ENCODE data around the gene NAPB.
A peak's percentile ranks its signal among the peaks of the same experiment; 100 is the strongest.
"Not testable (repeated sequence)": the region's sequence is repeated elsewhere in the genome, so short reads cannot be mapped to it uniquely, and the experiment has no call there.

The NAPB gene

DNA sequence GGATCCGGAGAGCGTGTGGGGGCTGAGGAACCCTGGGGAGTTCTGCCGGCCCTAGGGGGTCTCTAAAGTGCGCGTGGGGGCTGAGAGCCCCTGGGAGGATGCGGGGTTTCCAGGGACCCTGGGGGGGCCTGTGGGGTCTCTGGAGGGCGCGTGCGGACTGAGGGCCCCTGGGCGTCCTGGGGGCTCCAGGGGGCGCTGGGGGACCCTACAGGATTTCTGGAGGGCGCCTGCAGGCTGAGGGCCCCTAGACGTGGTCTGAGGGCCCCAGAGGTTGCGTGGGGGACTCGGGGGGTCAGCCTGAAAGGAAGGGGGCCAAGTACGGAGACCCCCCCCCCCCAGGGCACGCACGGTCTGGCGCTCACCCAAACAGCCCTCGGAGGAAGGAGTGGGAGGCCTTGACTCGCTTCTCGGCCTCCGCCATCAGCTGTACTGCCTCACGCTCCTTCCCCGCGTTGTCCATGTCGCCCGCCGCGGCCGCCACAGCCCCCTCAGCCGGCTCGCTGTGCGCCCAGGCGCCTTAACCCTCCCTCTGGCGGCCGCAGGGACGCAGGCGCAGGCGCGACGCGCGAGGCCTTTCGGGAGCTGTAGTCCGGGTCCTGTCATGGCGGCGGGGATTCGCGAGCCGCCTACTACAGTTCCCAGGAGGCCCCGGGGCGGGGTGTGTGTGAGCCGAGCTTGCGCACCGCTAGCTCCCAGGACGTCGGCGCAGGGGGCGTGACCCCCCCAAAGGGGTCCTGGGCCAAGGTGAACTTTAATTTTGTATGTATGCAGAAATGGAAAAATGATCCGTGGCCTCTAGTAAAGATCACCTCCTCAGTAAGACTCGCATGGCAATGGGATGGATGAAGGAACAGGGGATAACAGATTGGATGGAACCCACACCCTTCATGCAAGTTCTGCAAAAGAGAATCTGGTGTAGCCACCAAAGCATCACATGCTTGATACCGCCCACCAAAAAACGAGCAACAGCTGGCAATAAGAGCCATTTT, at the start of gene NAPB:
Gene NAPB, minus strand, starts transcription at position 546 of the 989 bp plus-strand sequence. Its CDS starts 86 bp downstream, at position 460.
- DNase-seq (ENCODE audit: low read depth) = peak; percentile 89

DNA sequence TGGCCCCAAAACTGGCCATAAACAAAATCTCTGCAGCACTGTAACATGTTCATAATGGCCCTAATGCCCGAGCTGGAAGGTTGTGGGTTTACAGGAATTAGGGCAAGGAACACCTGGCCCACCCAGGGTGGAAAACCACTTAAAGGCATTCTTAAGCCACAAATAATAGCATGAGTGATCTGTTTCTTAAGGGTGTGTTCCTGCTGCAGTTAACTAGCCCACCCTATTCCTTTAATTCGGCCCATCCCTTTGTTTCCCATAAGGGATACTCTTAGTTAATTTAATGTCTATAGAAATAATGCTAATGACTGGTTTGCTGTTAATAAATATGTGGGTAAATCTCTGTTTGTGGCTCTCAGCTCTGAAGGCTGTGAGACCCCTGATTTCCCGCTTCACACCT, 45.7 kb upstream of the NAPB start:
- not testable (repeated sequence) for DNase-seq (ENCODE audit: low read depth)

DNA sequence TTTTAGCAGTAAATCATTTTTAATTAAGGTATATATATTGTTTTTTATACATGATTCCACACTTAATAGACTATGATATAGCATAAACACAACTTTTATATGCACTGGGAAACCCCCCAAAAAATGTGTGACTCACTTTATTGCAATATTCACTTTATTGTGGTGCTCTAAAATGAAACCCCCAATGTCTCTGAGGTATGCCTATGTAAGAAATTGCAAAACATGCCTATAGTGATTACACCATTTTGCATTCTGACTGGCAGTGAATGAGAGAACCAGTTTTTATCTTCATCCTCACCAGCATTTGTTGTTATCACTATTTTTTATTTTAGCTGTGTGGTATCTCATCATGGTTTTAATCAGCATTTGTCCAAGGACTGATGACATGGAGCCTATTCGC, 39.9 kb upstream of the NAPB start:
- no peak for DNase-seq (ENCODE audit: low read depth)

- DNase-seq (ENCODE audit: low read depth) = no peak
Measured at GRCh38 chr20:23459461-23460150, 38.3 kb upstream of the NAPB start.

- DNase-seq (ENCODE audit: low read depth) = no peak
Measured at GRCh38 chr20:23456873-23457272, 35.6 kb upstream of the NAPB start.

DNA sequence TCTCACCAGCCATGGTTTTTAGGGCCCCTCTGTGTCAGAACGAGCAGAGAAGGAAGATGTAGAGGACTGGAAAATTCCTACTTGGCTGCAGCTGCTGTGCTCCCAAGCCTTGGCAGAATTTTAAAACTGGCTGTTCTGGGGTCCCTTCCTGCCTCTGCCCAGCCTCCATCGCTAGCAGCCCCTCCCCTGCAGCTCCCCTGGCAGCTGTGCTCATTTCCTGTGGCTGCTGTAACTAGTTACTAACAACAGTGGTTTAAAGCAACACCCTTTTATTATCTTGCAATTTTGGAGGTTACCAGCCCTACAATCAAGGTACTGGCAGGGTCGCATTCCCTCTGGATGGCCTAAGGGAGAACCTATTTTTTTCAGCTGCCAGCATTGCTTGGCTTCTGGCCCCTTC, 35.1 kb upstream of the NAPB start:
- no peak for DNase-seq (ENCODE audit: low read depth)

DNA sequence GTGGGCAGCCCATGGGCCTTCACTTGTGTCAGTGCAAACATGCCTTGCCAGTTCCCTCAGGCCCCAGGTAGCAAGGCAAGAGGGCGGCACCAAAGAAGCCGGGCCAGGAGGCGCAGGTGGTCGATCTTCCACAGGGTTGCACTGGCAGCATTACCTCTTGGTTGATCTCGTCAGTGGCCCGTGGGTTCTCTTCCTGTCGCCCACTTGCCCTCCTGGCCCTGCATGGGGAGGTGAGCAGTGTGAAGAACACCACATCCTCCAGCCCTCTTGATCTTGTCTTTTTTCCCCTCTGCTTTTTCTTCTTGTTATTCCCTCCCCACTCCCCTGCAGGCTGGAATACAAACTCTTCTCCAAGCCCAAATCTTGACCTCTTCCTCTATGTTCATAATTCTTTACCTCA, 34.4 kb upstream of the NAPB start:
- no peak for DNase-seq (ENCODE audit: low read depth)

- no peak for DNase-seq (ENCODE audit: low read depth)
Measured at GRCh38 chr20:23454816-23455215, 33.5 kb upstream of the NAPB start.

- DNase-seq (ENCODE audit: low read depth) = no peak
Measured at GRCh38 chr20:23453549-23454543, 32.6 kb upstream of the NAPB start.

DNA sequence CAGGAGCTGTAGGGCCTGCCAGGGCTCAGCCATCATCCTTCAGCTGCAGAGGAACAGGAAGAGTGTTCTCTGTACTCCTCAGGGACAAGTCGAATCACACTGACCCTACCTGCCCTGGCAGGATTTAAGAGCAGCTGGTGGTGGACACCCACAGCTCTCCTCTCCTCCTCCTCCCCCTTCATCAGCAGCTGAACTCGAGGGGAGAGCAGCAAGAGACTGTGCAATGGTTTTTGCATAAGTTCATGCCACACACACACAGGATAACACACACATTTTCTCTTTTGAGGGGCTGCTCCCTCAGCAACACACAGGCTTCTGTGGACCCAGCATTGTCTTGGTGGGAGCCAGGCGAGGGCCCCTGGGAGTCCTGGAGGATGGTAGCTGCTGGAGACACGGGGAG, 31.5 kb upstream of the NAPB start, which contains the start of gene CST11:
Gene CST11, minus strand, starts transcription at position 101 of the 400 bp plus-strand sequence. Its CDS starts 65 bp downstream, at position 36.
- no peak for DNase-seq (ENCODE audit: low read depth)

GRCh38 chr20:23451956-23452487, 30.7 kb upstream of the NAPB start:
- no peak for DNase-seq (ENCODE audit: low read depth)

- DNase-seq (ENCODE audit: low read depth) = no peak
Measured at GRCh38 chr20:23450877-23451276, 29.6 kb upstream of the NAPB start.

DNA sequence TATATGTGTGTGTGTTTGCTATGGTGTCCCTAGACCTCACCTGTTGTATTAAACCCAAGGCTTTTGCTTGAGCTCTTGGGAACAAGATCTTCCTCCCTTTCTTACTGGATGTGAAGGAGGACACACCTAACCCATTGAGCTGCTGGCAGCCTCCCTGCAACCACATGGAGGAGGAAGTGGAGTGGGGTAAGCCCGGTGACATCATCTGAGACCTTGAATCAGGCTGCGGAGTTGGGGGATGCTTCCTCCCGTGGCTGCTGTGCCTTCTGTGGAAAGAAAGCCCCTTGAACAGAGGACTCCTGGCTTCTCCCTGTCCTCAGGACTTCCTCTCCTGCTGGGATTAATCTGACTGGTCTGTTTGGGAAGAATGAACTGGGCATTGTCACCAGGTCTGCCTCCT, 28.1 kb upstream of the NAPB start:
- no peak for DNase-seq (ENCODE audit: low read depth)

DNA sequence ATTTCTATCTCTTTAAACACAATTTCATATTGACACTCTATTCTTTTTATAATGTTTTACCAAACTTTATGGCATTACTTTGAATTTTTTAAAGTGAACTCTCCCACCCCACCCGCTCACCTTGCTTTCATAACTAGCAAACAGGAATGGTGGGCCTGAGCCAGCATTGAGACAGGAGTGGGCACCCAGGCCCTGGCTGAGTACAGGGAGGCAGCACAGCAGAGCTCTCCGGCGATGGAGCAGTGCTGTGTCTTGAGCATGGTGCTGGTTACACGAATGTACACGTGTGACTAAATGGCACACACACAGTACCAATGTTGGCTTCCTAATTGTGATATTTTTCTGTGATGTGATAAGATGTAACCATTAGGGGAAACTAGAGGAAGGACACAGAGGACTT, 26.9 kb upstream of the NAPB start:
- no peak for DNase-seq (ENCODE audit: low read depth)

GRCh38 chr20:23446505-23446904, 25.2 kb upstream of the NAPB start:
- DNase-seq (ENCODE audit: low read depth) = no peak

DNA sequence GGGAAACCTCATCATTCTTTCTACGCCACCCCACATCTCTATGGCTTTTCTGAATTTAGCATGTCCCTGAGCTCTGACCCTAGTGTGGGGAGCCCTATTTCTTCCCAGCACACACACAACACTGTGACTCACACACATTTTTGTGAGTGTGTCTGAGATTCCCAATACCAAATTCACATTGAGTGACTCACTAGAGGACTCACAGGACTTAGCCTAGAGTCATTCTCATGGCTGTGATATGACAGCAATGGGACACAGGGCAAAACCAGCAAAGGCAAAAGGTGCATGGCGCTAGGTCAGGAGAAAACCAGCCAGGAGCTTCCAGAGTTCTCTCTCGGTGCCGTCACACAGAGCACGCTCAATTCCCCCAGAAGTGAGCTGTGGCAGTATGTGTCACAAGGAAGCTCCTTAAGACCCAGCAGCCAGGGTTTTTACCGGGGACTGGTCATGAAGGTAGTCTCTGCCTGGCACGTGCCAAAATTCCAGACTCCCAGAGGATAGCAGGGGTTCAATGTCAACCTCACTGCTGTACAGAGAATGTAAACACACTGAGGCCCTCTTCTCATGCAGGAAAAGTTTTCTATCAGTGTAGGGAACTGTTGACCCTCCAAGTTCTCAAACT, 24.4 kb upstream of the NAPB start:
- no peak for DNase-seq (ENCODE audit: low read depth)

DNA sequence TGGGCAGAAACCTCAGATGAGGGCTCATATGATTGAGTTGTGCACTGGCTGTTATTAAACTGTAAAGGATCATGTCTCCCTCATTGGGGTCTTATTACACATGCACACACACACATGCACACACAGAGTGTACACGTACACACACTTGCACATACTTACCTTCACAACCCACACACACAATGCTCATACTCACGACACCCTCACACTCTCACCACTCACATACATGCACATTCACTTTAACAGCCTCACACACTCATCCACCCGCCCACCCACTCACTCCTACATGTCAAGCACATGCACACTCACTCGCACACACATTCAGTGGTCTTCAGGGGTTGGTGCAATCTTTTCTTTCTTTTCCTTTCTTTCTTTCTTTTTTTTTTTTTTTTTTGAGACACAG, 23.6 kb upstream of the NAPB start:
- DNase-seq (ENCODE audit: low read depth) = no peak

DNA sequence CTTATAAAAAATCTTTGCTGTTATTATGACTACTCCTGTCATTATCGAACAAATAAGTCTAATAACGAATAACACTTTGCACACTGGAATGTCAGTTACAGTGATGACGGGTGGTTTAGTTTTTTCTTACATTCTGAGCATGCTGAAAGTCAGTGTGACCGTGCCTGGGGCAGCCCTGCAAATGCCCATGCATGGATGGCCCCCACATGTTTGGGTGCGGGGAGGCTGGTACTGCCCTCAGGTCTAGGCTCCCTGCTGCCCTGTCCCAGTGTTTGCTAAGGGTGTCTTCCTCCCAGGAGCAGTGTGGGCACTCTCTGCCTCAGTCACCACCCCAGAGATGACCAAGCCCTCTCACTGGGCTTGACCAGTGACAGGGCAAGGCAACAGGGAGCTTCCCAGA, 21.1 kb upstream of the NAPB start:
- no peak for DNase-seq (ENCODE audit: low read depth)

DNA sequence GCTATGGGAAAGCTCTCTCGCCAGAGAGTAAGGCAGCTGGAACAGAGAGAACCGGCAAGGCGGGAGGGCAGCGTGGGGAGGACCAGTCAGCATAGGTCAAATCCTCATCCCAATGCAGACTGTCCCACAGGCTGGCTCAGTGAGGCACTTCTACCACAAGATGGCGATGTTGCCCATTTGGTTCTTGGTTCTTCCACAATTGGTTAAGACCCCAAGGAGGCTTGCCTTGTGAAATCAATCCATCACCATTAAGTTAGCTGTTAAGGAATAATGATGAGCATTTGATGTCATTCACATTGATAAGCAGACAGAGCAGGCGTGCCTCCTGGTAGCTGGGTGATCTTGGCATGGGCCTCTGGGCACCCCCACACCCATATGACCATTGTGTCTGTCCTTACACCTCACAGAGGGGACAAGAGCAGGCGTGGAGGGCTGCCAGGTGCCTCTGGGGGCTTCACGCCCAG, 20.6 kb upstream of the NAPB start:
- peak; percentile 14 for DNase-seq (ENCODE audit: low read depth)

DNA sequence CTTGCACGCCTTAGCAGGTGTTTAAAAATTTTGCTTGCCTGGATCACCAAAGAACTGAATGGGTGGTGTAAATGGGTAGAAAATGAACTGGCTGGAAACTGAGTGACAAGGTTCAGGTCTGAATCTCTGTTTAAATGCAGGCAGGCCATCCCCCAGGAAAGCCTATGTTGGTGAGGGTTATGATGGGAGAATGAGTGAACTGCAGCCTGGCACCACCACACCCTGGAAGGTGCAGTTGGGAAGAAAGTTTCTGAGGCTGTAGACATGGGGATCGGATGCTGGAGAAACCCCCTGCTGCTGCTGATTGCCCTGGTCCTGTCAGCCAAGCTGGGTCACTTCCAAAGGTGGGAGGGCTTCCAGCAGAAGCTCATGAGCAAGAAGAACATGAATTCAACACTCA, 18.7 kb upstream of the NAPB start:
- DNase-seq (ENCODE audit: low read depth) = no peak

- DNase-seq (ENCODE audit: low read depth) = no peak
Measured at GRCh38 chr20:23438661-23439060, 17.4 kb upstream of the NAPB start.

All from stimulated activated CD4-positive, alpha-beta T cell treated with anti-CD3 and anti-CD28 coated beads, Interleukin-2, amount 100 ng/mL, for 4 hours (primary cell).